HG02870 (cell line): ENCODE measurements around the gene SMIM44.
"Not testable (repeated sequence)": the region's sequence is repeated elsewhere in the genome, so short reads cannot be mapped to it uniquely, and the experiment has no call there.

Source experiments
- ATAC-seq: cut with Tn5 transposase; IDR thresholded peaks from one replicate; pipeline ENCODE4 v1.9.1; 2021; ENCODE audit warnings: mild to moderate bottlenecking, moderate library complexity; ENCODE audit not compliant: unreplicated experiment

The SMIM44 gene

GRCh38 chr19:3459089-3459881 is 24.0 kb downstream of the SMIM44 start:
- ATAC-seq = no peak

- no peak for ATAC-seq
These were observed 24.8 kb downstream of the SMIM44 start for GRCh38 chr19:3458229-3459088.

GRCh38 chr19:3457528-3458228 is 25.6 kb downstream of the SMIM44 start:
- no peak for ATAC-seq

GRCh38 chr19:3456925-3457527 is 26.2 kb downstream of the SMIM44 start:
- no peak for ATAC-seq

- no peak for ATAC-seq
These were observed 27.2 kb downstream of the SMIM44 start for GRCh38 chr19:3455960-3456601.

GRCh38 chr19:3455393-3455955 is 27.8 kb downstream of the SMIM44 start:
- ATAC-seq = no peak

GRCh38 chr19:3454656-3455392 is 28.4 kb downstream of the SMIM44 start:
- no peak for ATAC-seq

GRCh38 chr19:3453840-3454239 is 29.4 kb downstream of the SMIM44 start:
- ATAC-seq = no peak

GRCh38 chr19:3452942-3453214 is 30.4 kb downstream of the SMIM44 start:
- not testable (repeated sequence) for ATAC-seq

- no peak for ATAC-seq
These were observed 30.9 kb downstream of the SMIM44 start for GRCh38 chr19:3452171-3452941.

GRCh38 chr19:3451451-3451866 is 31.8 kb downstream of the SMIM44 start:
- ATAC-seq = no peak

- no peak for ATAC-seq
These were observed 32.3 kb downstream of the SMIM44 start for GRCh38 chr19:3450796-3451411.

- ATAC-seq = no peak
These were observed 34.5 kb downstream of the SMIM44 start for GRCh38 chr19:3448616-3449334.

- ATAC-seq = not testable (repeated sequence)
These were observed 36.6 kb downstream of the SMIM44 start for GRCh38 chr19:3446657-3447056.

- ATAC-seq = no peak
These were observed 38.5 kb downstream of the SMIM44 start for GRCh38 chr19:3444695-3445234.

- no peak for ATAC-seq
These were observed 39.2 kb downstream of the SMIM44 start for GRCh38 chr19:3443840-3444694.
